ENCODE measurements around the gene PPP4R4. TPM values are rescaled to one million over a fixed set of nuclear protein-coding genes. Genes with fewer than 3 reads are reported as not detected.
A peak's percentile ranks its signal among the peaks of the same experiment; 100 is the strongest.

The PPP4R4 gene
- total RNA-seq, 1 experiment from 2014 or later: not detected

GRCh38 chr14:94136575-94137331 is 37.4 kb upstream of the PPP4R4 start:
- TF ChIP-seq CTCF (conservative IDR thresholded peaks at IDR 0.05): peak; percentile 84
- no peak for TF ChIP-seq EZH2 (IDR thresholded peaks at IDR 0.05; ENCODE audit: low read depth)
- no peak overlapping the region for H3K27ac ChIP-seq
- no peaks in the 10 kb centered on the region for H3K36me3 ChIP-seq (ENCODE audit: low read depth)
- H3K79me2 ChIP-seq (ENCODE audit: low read depth): no peaks in the 10 kb centered on the region
- intact Hi-C loops (cut with micrococcal nuclease; ENCODE audit: unreplicated experiment): loop anchor here (1.0 to 5.0 kb wide), 3 partner anchors 84 to 195 kb away; no protein-coding TSS in a partner anchor
- ChIA-PET POLR2A (ENCODE audit: unreplicated experiment) (interaction anchor here (0.7 kb wide), 1 partner anchor 100 kb away, joined by 5 read pairs; no protein-coding TSS in a partner anchor), CTCF (interaction anchor here (0.6 to 1.1 kb wide), 4 partner anchors 43 to 1271 kb away, joined by 3 to 10 read pairs (median 6); partner anchors contain the start of genes DDX24 and IFI27L1)
- H3K9me3 ChIP-seq (ENCODE audit: insufficient read depth, low read depth): no peaks in the 10 kb centered on the region
- no peaks in the 10 kb centered on the region for H3K9me2 ChIP-seq (ENCODE audit: insufficient read depth)
- no peaks in the 10 kb centered on the region for H3K27me3 ChIP-seq (ENCODE audit: insufficient read depth, low read depth)
- no peak overlapping the region for H3K4me3 ChIP-seq
- H3K4me2 ChIP-seq: no peak overlapping the region
- no peaks in the 10 kb centered on the region for H3F3A ChIP-seq (ENCODE audit: insufficient read depth, low read depth)
- BruUV-seq (replicated peaks): no TSS peak
- H2AFZ ChIP-seq: no peak overlapping the region
- peak in 1 of 2 experiments; percentile 44 for DNase-seq
- no peaks in the 10 kb centered on the region for H4K20me1 ChIP-seq (ENCODE audit: insufficient read depth)
- H3K4me1 ChIP-seq (replicated peaks; ENCODE audit: insufficient read depth): no peaks in the 10 kb centered on the region

GRCh38 chr14:94138251-94138650 is 35.9 kb upstream of the PPP4R4 start:
- no peak overlapping the region for H3K27ac ChIP-seq
- CTCF ChIA-PET: interaction anchor here (0.6 kb wide), 1 partner anchor 167 kb away, joined by 5 read pairs; no protein-coding TSS in a partner anchor
- H2AFZ ChIP-seq: no peak overlapping the region
- no peak overlapping the region for H3K4me3 ChIP-seq
- no peaks in the 10 kb centered on the region for H3K27me3 ChIP-seq (ENCODE audit: insufficient read depth, low read depth)
- H3K9me3 ChIP-seq (ENCODE audit: insufficient read depth, low read depth): no peaks in the 10 kb centered on the region
- no TSS peak for BruUV-seq (replicated peaks)
- no peaks in the 10 kb centered on the region for H3F3A ChIP-seq (ENCODE audit: insufficient read depth, low read depth)
- no peak overlapping the region for H3K4me2 ChIP-seq
- DNase-seq: no peak
- H4K20me1 ChIP-seq (ENCODE audit: insufficient read depth): no peaks in the 10 kb centered on the region
- H3K4me1 ChIP-seq (replicated peaks; ENCODE audit: insufficient read depth): no peaks in the 10 kb centered on the region
- TF ChIP-seq EZH2 (IDR thresholded peaks at IDR 0.05; ENCODE audit: low read depth) (no peak), CTCF (conservative IDR thresholded peaks at IDR 0.05) (no peak)
- POLR2A ChIA-PET (ENCODE audit: unreplicated experiment): no interaction called here
- intact Hi-C loops (cut with micrococcal nuclease; ENCODE audit: unreplicated experiment): loop anchor here (5.0 kb wide), 1 partner anchor 86 kb away; no protein-coding TSS in a partner anchor
- H3K79me2 ChIP-seq (ENCODE audit: low read depth): no peaks in the 10 kb centered on the region
- no peaks in the 10 kb centered on the region for H3K36me3 ChIP-seq (ENCODE audit: low read depth)
- no peaks in the 10 kb centered on the region for H3K9me2 ChIP-seq (ENCODE audit: insufficient read depth)

- Histone ChIP-seq H2AFZ (no peak overlapping the region), H3K9me2 (ENCODE audit: insufficient read depth) (no peaks in the 10 kb centered on the region), H3K36me3 (ENCODE audit: low read depth) (no peaks in the 10 kb centered on the region), H3K4me1 (replicated peaks; ENCODE audit: insufficient read depth) (no peaks in the 10 kb centered on the region), H3K27me3 (ENCODE audit: insufficient read depth, low read depth) (no peaks in the 10 kb centered on the region), H4K20me1 (ENCODE audit: insufficient read depth) (no peaks in the 10 kb centered on the region), H3F3A (ENCODE audit: insufficient read depth, low read depth) (no peaks in the 10 kb centered on the region), H3K4me2 (no peak overlapping the region), H3K79me2 (ENCODE audit: low read depth) (no peaks in the 10 kb centered on the region), H3K9me3 (ENCODE audit: insufficient read depth, low read depth) (no peaks in the 10 kb centered on the region), H3K4me3 (no peak overlapping the region), H3K27ac (no peak overlapping the region)
- intact Hi-C loops (cut with micrococcal nuclease; ENCODE audit: unreplicated experiment): loop anchor here (5.0 kb wide), 1 partner anchor 87 kb away; no protein-coding TSS in a partner anchor
- DNase-seq: no peak
- POLR2A ChIA-PET (ENCODE audit: unreplicated experiment): no interaction called here
- TF ChIP-seq EZH2 (IDR thresholded peaks at IDR 0.05; ENCODE audit: low read depth): no peak
- TF ChIP-seq CTCF (conservative IDR thresholded peaks at IDR 0.05): no peak
- no TSS peak for BruUV-seq (replicated peaks)
- CTCF ChIA-PET: no interaction called here
Observed at GRCh38 chr14:94139006-94139405, 35.1 kb upstream of the PPP4R4 start.

Measured in PC-9 (cell line).